Measurements from ENCODE around the gene IFFO2.

GRCh38 chr1:18861082-18861481 lies 95.4 kb downstream of the IFFO2 start:
- TF ChIP-seq MAF1 (CRISPR knock-in tag; IDR thresholded peaks at IDR 0.05; ENCODE audit: borderline replicate concordance) (no peak), CBX1 (IDR thresholded peaks at IDR 0.05; ENCODE audit: low read depth) (no peak), E2F5 (CRISPR knock-in tag; conservative IDR thresholded peaks at IDR 0.05) (no peak), ZNF772 (CRISPR knock-in tag; IDR thresholded peaks at IDR 0.05) (no peak), TEF (CRISPR knock-in tag; IDR thresholded peaks at IDR 0.05) (no peak), POLR2A (IDR thresholded peaks at IDR 0.05; ENCODE audit: insufficient read depth in 1 of 2, low read depth in 2 of 2, low read length in 2 of 2) (no peak), ARID3A (IDR thresholded peaks at IDR 0.05; ENCODE audit: low read depth, low read length) (no peak), FOSL1 (CRISPR knock-in tag; IDR thresholded peaks at IDR 0.05; ENCODE audit: borderline replicate concordance) (no peak), SP4 (CRISPR knock-in tag; IDR thresholded peaks at IDR 0.05) (no peak), ZNF121 (CRISPR knock-in tag; IDR thresholded peaks at IDR 0.05) (no peak), ZKSCAN5 (CRISPR knock-in tag; IDR thresholded peaks at IDR 0.05) (no peak), ZNF703 (CRISPR knock-in tag; IDR thresholded peaks at IDR 0.05; ENCODE audit: borderline replicate concordance) (no peak)
- TF ChIP-seq, protein P1, sequence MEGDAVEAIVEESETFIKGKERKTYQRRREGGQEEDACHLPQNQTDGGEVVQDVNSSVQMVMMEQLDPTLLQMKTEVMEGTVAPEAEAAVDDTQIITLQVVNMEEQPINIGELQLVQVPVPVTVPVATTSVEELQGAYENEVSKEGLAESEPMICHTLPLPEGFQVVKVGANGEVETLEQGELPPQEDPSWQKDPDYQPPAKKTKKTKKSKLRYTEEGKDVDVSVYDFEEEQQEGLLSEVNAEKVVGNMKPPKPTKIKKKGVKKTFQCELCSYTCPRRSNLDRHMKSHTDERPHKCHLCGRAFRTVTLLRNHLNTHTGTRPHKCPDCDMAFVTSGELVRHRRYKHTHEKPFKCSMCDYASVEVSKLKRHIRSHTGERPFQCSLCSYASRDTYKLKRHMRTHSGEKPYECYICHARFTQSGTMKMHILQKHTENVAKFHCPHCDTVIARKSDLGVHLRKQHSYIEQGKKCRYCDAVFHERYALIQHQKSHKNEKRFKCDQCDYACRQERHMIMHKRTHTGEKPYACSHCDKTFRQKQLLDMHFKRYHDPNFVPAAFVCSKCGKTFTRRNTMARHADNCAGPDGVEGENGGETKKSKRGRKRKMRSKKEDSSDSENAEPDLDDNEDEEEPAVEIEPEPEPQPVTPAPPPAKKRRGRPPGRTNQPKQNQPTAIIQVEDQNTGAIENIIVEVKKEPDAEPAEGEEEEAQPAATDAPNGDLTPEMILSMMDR (CRISPR knock-in tag; IDR thresholded peaks at IDR 0.05) = no peak
- TF ChIP-seq, protein P2, sequence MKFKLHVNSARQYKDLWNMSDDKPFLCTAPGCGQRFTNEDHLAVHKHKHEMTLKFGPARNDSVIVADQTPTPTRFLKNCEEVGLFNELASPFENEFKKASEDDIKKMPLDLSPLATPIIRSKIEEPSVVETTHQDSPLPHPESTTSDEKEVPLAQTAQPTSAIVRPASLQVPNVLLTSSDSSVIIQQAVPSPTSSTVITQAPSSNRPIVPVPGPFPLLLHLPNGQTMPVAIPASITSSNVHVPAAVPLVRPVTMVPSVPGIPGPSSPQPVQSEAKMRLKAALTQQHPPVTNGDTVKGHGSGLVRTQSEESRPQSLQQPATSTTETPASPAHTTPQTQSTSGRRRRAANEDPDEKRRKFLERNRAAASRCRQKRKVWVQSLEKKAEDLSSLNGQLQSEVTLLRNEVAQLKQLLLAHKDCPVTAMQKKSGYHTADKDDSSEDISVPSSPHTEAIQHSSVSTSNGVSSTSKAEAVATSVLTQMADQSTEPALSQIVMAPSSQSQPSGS (CRISPR knock-in tag; IDR thresholded peaks at IDR 0.05) = no peak
